Brain pericyte (primary cell): Measurements from ENCODE around the gene DLG2.
"Not testable (repeated sequence)": the region's sequence is repeated elsewhere in the genome, so short reads cannot be mapped to it uniquely, and the experiment has no call there.

Experiments
- DNase-seq: peaks from one replicate; pipeline ENCODE4 v3.0.0-alpha.2; 2012; ENCODE audit warnings: low read depth, low spot score

DLG2 gene

GRCh38 chr11:85627332-85627997 is at the start of gene DLG2:
TSS of gene DLG2 (minus strand) at chr11:85627344.
- DNase-seq: no peak

DNA sequence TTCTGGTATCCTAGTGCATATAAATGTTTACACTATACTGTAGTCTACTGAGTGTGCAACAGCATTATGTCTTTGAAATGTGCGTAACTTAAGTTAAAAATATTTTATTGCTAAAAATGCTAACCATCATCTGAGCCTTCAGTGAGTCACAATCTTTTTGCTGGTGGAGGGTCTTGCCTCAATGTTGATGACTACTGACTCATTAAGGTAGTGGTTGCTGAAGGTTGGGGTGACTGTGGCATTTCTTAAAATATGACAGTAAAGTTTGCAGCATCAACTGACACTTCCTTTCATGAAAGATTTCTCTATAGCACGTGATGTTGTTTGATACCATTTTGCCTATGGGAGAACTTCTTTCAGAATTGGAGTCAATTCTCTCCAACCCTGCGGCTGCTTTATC is 46.2 kb upstream of the DLG2 start:
- DNase-seq: no peak

DNA sequence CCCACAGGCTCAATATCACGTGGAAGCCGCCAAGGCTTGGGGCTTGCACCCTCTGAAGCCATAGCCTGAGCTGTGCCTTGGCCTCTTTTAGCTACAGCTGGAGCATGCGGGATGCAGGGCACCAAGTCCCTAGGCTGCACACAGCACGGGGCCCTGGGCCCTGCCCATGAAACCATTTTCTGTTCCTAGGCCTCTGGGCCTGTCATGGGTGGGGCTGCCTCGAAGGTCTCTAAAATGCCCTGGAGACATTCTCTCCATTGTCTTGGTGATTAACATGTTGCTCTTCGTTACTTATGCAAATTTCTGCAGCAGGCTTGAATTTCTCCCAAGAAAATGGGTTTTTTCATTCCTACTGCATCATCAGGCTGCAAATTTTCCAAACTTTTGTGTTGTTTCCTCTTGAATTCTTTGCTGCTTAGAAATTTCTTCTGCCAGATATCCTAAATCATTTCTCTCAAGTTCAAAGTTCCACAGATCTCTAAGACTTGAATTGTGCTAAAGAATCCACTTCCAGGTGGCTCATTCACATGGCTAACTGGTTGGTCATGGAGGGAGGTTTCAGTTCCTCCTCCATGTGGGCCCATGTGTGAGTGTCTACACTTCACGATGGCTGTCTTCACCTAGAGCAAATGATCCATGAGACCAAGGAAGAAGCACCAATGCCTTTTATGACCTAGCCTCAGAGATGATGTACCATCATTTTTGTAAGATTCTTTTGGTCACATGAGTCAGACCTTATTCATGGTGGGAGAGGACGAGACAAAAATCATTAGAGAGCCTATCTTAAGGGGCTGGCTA is 45.2 kb upstream of the DLG2 start:
- no peak for DNase-seq

DNA sequence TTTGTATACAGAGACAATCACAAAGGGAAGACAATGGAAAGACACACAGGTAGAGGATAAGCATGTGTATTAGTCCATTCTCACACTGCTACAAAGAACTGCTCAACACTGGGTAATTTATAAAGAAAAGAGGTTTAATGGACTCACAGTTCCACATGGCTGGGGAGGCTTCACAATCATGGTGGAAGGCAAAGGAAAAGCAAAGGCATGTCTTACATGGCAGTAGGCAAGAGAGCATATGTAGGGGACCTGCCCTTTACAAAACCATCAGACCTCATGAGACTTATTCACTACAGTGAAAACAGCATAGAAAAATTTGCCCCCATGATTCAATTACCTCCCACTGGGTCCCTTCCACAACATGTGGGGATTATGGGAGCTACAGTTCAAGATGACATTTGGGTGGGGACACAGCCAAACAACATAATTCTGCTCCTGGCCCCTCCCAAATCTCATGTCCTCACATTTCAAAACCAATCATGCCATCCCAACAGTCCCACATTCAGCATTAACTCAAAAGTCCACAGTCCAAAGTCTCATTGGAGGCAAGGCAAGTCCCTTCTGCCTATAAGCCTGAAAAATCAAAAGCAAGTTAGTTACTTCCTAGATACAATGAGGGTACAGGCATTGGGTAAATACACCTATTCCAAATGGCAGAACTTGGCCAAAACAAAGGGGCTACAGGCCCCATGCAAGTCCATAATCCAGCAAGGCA is 44.0 kb upstream of the DLG2 start:
- not testable (repeated sequence) for DNase-seq

DNA sequence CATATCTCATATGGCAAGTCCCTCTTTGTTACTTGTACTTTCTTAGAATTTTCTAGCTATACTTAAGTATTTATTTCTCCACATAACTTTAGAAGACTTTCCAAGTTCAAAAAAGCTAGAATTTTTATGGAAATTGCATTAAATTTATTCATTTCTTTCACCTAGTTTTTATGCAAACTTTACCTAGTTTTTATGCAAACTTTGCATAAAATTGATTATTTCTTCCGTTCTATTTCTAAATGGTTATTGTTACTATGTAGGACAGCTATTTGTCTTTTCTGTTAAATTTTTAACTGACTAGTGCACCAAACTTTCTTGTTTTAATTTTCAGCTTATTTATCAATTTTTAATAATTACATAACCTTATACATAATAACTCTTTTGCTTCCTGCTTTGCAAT is 41.0 kb upstream of the DLG2 start:
- DNase-seq: no peak

- DNase-seq: no peak
Measured at GRCh38 chr11:85666687-85667086, 39.5 kb upstream of the DLG2 start.

- DNase-seq: no peak
Measured at GRCh38 chr11:85665733-85666132, 38.6 kb upstream of the DLG2 start.

GRCh38 chr11:85664615-85665481 is 37.7 kb upstream of the DLG2 start, which contains the start of gene CREBZF:
TSS of gene CREBZF (minus strand) at chr11:85665129. CDS start at chr11:85664875, 254 bp downstream.
- peak; percentile 86 for DNase-seq

DNA sequence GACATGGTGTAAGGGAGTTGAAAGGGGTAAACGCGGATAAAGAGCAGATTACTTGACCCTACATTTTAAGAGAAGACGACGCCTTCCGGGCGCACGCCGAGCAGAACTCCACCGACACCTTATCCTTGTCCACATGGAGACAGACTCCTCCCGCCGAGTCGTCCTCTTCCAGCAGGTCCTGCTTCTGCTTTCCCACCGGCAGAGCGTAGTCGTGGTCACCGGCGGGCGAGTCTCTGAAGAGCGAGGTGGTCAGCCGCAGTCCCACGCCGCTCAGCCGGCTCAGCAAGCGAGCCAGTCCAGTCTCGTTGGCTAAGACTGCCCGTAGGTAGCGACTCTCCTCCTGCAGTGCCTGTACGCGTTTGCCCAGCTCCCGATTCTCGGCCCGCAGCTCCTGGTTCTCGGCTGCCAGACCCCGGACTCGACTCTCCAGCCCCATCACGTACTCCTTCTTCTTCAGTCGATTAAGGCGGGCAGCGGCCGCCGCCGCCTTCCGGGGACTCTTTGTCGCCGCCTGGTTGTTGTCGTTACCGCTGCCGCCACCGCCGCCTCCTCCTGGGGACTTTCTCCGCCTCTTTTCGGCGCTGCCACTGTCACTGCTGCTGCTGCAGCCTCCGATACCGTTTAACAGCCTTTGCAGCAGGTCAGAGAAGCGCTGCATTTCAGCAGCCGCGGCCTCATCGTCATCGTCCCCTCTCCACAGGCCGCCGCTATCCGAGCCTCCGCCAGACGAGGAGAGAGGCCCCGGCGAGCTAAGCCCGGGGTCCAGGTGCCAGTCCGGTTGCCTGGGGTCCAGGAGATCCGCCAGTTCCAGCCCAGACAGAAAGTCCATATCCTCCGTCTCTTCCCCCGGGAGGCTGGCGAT is 36.8 kb upstream of the DLG2 start:
- no peak for DNase-seq

GRCh38 chr11:85663080-85663752 is 36.1 kb upstream of the DLG2 start:
- DNase-seq: no peak

DNA sequence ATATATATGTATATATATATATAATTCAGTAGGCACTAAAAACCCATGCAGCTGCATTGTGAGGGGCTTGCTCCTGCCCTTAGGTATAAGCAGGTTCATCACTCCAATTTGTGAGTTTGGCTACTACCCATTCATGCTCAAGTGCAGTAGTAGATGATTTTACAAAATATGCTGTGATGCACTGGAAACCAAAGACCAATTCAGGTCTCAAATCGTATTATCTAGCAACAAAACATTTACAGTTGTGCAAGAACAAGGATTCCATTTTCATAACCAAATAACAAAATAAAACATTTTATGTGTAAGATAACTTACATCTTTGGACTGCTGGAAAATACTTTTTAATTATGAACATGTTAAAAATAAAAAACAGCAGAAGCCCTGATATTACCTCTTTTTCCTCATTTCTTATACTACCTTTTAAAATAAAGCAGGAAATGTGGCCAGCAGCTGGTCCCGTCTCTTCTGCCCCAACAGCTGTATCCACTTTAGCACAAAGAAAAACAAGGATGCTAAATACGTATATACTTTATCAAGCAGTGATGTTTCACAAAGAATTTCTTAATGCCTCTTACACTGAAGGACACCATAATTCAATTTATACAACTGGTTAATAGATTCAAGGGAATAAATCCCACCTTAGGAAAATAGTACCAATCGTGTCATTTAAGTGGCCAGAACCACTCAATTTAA is 35.0 kb upstream of the DLG2 start:
- no peak for DNase-seq

GRCh38 chr11:85658180-85658579 is 31.0 kb upstream of the DLG2 start:
- DNase-seq: no peak

DNA sequence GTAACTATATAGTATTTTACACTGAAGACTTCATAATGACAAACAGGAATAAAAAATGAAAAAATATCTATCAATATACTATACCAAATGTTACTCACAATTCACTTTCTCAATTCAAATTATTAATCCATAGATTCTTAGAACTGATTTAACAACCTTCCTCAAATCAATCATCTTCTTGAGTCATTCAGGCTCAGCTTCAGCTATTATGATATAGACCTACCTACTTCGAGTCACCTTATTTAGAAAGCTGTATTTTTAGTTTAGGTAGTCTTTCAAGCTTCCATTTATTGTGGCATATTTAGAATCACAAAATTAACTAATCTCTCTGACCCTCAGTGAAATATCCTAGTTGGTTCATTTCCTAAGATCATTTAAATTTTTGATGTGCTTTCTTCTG is 29.6 kb upstream of the DLG2 start:
- no peak for DNase-seq

GRCh38 chr11:85654343-85654742 is 27.2 kb upstream of the DLG2 start:
- not testable (repeated sequence) for DNase-seq

- DNase-seq: no peak
Measured at GRCh38 chr11:85652786-85653447, 25.8 kb upstream of the DLG2 start.

DNA sequence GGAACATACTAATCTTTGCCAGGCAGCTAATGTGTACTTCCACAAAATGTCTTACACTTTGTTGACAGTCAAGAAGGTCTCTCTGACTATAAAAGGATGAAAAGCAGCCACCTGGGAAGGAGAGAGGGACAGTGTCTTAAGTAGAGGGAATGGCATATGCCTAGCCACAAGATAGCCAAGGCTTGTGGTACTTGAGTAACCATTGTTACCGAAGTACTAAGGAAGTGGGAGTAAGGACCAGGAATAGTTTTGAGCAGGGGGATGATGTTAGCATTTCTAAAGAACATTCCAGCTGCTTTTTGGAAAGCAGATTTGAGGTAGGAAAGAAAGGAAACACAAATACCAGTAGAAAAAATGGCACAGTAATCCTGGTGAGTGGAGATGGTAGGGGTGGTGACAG is 24.0 kb upstream of the DLG2 start:
- DNase-seq: no peak

- DNase-seq: peak; percentile 55
Measured at GRCh38 chr11:85647604-85648299, 20.6 kb upstream of the DLG2 start, which contains the start of gene TMEM126A. TSS of gene TMEM126A (plus strand) at chr11:85647967. CDS start at chr11:85650256, 2,289 bp downstream.

DNA sequence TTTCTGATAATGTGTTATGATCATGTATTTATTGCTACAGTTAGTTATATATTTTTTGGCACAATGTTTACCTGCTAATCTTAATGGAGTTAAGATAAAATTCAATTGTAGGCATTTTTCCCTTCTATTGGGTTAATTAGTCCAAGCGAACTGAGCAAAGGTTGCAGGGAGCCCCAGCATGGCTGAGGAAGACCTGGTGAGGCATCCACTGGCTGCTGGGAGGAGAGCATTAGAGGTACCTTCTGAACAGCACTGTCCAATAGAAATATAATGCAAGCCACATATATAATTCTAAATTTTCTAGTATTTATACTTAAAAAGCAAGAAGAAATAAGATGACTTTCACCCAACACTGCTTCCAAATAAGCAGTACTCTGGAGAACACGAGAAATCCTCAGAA is 19.9 kb upstream of the DLG2 start:
- DNase-seq: no peak
